RCC 7860 (cell line): ENCODE results near the gene ATP11A.
A peak's percentile ranks its signal among the peaks of the same experiment; 100 is the strongest.

Source experiments
- DNase-seq: peaks from one replicate; pipeline ENCODE4 v3.0.0-alpha.2; 2015; ENCODE audit warnings: low spot score
- FAIRE-seq: peaks from 2 replicates; lab custom pipeline; 2012; peaks lifted over from hg19 to GRCh38; lab: Jason Lieb, UNC

The ATP11A gene

DNA sequence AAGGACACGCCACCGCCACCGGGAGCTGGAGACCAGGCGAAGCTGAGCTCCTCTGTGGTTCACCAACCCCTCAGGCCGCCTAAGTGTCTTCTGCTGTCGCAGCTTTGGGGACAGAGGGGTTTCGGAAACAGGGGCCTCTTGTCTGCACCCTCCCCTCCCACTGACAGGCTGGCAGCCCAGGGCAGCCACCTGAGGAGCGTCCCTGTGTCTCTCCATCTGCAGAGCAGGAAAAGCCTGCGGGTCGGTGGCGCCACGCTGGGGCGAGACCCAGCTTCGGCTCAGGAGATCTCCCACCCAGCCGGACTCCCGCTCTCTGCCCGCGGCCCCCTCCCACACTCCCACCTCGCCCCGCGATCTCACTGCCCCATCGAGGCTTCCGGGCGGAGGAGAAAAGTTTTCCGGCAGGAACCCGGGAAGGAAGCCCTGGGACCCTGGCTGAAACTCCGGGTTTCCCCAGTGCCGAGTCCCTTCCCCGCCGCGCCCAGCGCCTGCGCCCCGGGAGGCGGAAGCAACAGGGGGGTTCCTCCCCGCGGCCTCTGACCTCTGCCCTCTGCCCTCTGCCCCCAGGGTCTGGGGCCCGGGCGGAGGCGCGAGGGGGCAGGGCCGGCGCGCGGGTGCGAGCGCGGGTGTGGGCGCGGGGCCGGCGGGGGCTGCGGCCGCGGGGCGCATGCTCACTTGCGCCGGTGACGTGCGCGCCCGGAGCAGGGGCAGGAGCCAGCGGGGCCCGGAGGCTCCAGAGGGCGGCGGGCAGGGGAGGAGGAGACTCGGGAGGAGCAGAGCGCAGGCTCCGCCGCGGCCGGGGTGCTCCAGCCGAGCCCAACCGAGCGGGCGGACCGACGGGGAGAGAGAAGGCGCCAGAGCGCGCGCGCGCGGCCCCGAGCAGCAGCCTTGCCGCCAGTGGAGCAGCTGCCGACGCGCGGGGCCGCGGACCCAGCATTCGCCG, at the start of gene ATP11A:
Gene ATP11A, plus strand, starts transcription at position 736 of the 943 bp plus-strand sequence. CDS start 379 bp downstream, outside the sequence.
- FAIRE-seq (no peak), DNase-seq (peak; percentile 67)

DNA sequence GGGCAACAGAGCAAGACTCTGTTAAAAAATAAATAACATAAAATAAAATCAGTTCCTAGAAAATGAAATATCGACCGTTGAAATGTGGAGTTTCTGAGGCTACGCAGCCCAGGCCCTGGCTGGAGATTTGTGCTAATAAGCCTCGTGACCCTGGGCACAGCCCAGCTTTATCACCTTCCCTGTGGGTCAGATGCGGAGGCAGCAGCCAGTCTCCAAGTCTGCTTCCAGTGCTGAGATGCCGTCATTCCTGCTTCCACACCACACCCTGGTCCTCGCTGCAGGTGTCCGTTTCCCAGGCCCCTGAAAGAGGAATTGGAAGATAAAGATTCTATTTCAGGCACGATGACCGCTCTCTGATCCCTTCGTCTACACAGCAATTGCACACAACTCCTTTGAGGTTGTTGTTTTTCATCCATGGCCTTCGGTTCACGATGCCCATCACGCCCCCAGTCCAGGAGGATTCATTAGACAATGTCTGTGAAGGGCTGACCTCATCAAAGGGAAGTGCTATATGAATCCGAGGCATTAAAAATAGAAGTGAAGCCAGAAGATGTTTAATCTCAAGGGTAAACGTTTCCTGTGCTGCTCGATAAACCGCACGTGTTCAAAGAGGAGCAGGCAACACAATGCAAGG, 48.3 kb upstream of the ATP11A start:
- FAIRE-seq (no peak), DNase-seq (no peak)

DNA sequence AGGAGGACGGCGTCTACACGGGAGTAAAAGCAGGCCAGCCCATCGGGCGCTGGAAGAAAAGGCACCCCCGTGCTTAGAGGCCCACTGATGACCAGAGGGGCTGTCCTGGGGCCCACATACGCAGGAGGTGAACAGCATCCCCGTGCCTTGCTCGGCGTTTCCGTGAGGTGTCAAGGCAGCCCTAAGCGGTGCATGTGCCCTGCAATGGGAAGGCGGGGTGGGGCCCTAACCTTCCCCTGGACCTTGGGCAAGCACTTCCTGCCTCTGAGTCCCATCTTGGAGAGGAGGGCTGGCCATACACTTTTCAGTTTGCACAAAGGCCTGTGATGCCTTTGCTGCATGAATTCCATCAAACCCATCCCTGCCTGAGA, 47.8 kb upstream of the ATP11A start:
- no peak for DNase-seq
- FAIRE-seq, result no peak

DNA sequence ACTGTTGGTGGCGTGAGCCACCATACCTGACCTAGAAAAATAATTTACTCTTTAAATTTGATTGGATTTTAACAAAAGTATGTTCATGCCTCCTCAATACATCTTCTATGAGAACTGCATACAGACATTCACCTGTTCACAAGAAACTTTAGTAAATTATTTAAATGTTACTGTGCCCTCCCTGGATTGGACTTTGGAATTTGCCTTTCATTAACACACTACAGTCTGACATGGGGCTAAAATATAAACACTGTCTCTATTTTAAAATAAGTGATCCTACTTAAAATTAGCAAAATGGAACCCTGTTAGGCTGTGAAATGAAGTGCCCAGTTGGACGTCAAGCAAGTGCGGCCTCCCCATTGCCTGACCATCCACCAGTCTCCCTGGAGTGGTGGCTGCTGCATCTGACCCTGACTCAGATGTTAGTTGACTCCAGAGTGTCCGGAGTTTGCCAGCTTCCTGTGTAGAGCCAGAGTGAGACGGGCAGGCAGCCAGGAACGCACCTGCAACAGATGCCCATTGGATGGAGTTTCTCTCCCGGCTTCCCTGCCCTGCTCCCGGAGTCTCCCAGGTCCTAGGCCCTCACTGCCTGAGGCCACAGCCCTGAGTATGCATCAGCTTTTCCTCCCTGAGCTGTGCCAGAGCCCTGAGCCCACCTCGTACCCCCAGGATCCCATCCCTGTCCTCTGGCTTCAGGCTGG, 45.9 kb upstream of the ATP11A start:
- DNase-seq, result no peak
- FAIRE-seq, result no peak

DNA sequence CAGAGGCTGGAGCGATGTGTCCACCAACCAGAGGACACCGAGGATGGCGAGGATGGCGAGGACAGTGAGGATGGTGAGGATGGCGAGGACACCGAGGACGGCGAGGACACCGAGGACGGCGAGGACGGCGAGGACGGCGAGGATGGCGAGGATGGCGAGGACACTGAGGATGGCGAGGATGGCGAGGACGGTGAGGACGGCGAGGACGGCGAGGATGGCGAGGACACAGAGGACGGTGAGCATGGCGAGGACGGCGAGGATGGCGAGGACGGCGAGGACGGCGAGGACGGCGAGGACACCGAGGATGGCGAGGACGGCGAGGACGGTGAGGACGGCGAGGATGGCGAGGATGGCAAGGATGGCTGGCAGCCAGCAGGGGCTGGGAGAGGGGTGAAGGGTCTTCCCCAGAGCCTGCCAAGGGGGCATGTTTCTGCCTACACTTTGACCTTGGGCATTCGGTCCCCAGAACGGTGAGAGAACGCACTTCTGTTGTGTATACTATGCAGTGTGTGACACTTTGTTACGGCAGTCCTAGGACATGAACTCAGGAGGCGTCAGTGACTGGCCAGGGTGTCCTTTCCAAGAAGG, 44.4 kb upstream of the ATP11A start:
- FAIRE-seq (no peak), DNase-seq (no peak)

DNA sequence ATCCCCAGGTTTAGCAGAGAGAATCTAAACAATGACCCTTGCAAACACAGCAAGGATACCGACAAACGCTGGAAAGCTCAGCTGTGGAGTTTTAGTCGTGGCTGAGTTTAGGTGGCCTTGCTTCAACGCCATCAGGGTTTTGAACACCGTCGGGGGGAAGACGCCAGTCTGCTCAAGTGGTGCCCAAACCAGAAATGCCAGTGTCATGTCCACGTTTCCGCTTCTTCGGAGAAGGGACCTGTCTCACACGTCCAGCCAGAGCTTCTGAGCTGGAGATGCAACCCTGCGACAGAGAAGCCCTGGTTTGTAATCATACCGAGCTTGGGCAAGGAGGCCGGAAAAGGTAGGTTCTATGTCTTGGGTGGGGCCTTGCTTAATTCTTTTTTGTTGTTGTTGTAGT, 42.6 kb upstream of the ATP11A start:
- DNase-seq, result no peak
- FAIRE-seq, result no peak

DNA sequence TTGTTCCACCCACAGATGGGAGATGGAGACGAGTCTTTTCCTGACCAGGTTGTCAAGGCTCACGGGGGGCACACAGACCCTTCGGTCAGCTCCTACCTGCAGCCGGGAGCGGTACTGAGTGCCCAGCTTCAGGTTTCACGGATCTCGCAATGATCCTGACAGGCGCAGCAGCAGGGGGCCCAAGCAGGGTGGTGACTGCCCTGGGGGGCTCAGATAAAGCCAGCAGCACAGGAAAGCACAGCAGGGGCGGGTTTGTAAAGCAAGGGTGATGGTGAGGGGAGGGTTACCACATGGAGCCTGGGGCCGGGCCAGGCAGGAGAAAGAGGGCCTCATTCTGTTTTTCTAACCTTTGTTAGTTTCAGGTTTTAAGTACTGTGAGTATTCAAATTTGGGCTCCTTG, 41.7 kb upstream of the ATP11A start:
- DNase-seq, result no peak
- FAIRE-seq, result no peak

DNA sequence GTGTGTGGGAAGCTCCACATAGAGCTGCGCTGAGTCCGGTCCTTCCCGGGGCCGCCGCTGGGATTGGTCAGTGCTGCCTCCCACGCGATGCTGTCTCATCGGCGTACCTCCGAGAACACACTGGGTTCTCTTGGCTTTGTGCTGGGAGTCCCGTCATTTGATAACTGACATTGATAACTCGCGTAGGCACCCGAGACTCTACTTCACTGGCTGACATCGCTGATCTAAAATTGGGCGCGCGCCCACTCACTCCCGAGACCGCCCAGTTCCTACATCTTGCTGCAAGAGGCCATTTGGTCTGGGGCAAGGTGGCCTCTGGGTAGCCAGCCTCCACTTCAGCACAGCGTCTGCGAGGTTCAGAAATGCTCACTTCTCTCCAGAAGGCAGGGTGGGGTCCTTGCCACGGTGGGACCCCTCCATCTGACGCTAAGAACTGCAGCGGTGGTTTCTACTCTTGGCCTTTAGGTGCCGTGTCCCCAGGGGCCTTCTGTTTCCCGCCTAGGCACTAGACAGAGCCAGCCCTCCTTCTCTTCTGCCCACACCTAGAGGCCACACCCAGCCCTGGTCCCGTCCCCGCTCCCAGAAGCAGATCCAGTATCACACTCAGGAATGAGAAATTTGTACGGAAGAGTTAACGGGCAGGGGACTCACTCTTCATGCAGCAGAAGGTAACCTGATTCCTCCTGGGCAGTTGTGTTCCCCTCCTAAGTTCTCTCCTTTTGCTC, 40.7 kb upstream of the ATP11A start:
- DNase-seq (no peak), FAIRE-seq (no peak)

DNA sequence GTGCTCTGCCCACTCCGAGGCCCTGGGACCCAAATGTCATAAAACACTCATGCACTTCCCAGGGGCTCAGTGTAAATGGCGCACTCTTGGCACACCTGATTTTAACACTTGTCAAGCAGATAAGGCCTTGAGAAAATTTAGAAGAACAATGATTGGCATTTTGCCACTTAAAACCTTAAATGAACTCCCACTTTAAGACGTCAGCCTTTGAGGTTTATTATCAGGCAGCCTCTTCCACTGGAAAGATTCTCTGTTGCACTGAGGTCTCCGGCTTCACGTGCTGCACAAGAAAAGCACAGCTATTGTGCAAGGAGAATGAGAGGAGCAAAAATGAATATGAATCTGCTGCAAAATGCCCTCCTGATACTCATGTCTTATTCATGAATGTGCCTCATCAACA, 38.5 kb upstream of the ATP11A start:
- no peak for DNase-seq
- FAIRE-seq, result no peak

DNA sequence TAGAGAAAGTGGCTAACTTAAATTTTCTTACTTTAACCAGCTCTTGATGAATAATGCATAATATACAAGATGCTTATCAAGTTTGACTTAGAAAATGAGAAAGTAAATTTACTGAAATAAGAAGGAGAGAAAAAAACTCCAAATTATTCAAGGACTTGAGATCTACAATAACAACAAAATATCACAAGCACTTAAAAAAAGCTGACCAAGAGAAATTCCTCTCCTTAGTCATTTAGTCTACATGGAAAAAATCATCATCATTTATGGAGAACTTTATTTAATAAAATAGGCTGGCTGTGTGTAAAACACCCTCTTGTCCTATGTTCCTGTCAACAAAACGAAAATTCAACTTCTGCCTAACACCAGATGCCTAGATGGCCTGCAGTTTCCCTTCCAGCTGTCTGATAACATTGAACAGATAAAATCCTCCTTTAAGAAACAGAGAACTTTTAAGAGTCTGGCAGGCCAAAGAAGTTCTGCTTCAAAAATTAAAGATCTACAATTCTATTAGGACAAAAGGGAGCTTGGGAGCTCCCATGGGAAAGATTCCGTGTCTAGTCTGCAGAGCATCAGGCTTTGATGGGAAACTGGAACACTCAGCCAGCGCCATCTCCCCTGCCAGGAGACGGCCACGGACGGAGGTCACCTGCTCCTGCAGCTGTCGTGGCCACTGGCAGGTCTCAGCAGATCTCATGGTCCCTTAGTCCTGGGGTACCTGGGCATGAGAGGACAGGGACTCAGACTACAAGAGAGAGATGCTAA, 37.9 kb upstream of the ATP11A start:
- no peak for FAIRE-seq

DNA sequence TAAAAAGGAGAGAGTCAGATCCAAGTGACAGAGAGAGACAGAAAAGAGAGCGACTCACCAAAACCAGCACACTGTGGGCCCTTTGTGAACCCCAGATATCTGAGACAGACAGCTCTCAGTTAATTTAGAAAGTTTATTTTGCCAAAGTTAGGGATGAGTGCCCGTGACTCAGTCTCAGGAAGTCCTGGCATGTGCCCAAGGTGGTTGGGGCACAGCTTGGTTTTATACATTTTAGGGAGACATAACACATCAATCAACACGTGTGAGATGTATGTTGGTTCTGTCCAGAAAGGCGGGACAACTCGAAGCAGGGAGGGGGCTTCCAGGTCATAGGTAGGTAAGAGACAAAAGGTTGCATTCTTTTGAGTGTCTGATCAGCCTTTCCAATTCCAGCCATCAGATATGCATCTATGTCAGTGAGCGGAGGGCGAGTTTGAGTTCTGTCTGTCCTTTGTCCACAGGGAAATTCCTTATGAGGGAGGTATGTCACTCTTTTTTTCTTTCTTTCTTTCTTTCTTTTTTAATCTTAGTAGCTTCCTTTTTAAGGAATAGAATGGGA, 37.2 kb upstream of the ATP11A start:
- FAIRE-seq, result peak; percentile 70

More for the DNA sequence above, 37.9 kb upstream of the ATP11A start:
- DNase-seq, result no peak

DNA sequence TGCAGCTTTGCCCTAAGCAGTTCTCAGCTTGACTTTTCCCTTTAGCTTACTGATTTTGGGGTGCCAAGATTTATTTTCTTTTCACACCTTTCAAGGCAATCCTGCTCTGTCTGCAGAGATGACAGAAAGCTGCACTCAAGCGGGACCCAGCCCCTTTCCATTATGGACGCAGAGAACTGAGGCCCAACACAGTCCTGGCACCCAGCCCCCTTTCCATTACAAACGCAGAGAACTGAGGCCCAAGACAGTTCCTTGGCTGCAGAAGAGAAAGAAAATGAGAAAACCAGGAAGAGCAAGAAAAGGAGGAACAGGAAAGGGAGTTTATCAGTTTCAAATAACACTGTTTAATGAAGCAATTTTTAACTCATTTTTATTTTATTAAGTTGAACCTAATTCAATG, 36.8 kb upstream of the ATP11A start:
- no peak for FAIRE-seq

More for the DNA sequence above, 37.2 kb upstream of the ATP11A start:
- peak; percentile 31 for DNase-seq

DNA sequence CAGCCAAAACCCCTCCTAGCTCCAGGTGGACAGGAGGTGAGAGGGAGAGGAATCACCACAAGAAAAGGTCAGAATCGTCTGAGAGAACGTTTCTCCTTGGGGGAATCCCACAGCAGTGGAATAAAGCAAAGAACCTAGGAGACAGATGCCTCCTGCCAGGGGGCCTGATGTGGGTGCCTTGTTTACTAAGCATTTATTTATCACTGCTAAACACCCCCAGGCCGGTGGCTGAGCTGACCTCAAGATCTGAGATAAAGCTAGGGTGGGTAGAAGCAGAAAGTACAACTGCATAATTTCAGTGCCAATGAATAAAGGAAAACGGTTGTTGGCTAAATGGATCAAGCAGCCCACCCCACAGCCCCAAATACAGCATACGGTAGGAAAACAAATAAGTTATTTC, 33.9 kb upstream of the ATP11A start:
- FAIRE-seq (no peak), DNase-seq (no peak)

More for the DNA sequence above, 36.8 kb upstream of the ATP11A start:
- no peak for DNase-seq

DNA sequence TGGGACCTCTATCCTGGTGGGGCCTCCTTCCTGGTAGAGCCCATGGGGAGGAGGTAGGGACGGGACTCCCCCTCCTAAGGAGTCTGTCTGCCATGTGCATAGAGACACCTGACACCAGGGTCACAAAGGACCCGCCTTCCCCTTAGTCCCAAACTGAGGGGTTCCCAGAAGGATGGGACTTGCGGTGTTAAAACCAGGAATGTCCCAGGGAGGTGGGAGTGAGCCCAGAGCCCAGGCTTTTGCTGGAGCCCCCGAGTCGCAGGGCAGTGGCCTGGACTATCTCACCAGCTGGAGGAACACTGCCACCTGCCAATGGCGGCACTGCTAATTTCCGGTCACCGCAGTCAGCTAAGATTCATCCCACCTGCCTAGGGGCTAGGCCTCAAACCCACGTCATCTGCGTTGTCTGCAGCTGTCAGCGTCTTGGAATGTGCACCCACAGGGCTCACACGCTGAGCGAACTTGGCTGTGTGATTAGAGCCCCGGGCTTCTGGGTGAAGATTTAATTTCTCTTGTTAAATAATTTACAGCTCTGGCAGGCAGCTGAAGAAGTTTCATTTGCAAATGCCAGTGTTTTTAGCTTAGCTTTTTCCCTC, 31.9 kb upstream of the ATP11A start:
- FAIRE-seq, result peak; percentile 88
- peak; percentile 87 for DNase-seq

DNA sequence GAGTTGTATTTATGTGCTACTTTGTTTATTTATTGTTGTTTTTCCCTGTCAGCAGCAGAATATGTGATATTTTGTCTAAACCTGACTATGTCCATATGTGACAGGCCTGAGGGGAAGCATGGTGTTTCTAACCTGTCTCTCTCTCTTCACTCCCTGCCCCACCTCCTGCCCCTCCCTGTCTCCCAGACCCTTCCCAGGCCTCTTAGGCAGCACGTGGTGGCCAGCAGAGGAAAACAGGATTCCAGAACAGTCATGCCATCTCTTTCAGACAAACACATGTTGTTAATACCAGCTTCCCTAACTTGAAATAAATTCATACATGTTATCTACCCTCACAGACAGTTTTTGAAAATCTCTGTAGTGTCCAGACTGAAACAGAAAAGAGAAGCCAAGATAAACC, 31.0 kb upstream of the ATP11A start:
- FAIRE-seq (no peak), DNase-seq (no peak)

DNA sequence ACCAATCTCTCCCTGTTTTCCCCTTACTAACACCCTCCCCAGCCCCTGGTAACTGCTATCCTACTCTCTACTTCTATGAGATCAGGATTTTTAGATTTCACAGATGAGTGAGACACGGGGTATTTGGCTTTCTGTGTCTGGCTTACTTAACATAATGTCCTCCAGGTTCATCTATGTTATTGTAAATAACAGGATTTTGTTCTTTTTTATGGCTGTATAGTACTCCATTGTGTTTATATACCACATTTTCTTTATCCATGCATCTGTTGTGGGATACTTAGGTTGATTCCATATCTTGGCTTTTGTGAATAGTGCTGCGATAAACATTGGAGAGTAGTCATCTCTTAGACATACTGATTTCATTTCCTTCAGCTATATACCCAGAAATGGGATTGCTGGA, 28.5 kb upstream of the ATP11A start:
- DNase-seq (no peak), FAIRE-seq (no peak)

DNA sequence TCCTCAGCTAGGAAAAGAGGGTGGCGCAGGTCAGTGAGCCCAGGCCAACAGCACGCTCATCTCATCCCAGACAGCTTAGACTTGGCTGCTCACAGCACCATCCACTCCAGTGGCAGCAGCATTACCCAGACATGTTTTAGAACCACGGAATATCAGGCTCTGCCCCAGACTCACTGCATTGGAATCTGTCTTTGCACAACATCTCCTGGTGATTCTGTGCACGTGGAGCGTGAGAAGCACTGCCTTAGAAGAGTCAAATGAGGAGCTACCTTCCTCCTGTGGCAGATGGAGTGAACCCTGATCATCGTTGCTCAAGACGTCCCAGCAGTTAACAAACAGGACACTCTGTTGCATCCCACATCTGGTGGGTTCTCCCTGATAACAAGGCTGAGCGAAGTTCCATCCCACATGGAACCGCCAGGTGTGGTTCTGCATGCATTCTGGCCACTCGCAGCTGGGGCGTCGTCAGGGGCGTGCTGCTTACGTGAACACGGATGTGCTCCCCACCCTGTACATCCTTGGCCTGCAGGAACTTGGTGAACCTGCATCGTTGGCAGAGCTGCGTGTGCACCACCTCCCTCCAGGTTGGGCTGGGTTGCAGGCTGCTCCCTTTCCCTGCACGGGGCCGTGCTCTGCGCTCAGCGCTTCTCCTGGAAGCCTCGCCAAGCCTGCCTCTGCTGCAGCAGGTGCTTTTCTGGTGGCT, 25.2 kb upstream of the ATP11A start:
- FAIRE-seq, result no peak

DNA sequence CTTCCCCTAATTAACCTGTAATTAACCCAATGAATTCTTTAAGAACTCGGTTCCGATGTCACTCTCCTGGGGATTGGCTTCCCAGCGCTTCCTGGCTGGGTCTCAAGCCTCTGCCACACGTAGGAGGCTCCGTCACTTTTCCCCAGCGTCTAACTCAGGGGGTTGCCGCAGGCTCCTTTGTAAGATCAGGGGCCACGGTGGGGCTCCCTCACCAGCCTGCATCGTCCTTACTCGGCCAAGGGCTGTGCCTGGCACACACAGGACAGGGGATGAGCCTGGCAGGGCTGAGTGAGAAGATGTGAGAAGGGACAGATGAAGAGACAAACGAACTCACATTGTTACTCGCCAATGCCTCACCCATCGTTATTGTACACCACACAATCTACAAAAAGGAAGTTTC, 20.9 kb upstream of the ATP11A start:
- DNase-seq (no peak), FAIRE-seq (no peak)

More for the DNA sequence above, 25.2 kb upstream of the ATP11A start:
- DNase-seq, result no peak
